ENCODE measurements around the gene NHLRC2.

Gene NHLRC2

DNA sequence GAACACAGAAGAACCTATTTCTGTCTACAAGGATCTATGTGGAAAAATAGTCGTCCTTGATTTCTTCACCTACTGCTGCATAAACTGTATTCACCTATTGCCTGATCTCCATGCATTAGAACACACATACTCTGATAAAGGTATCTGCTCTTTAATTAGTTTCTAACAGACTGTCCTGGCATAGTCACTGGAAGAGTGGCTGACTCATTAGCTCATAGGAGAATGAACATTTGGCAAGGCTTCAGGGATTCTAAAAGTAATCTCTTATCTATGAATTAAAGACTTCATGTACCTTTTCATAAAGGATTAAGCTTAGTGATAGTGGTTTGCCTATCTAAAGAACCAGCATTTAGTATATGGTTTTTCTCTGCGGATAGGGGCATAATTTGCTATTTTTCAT lies 4.1 kb downstream of the NHLRC2 start:
- no CpG with 5 or more reads among the region's 2 CpGs for WGBS (ENCODE audit: extremely low coverage, insufficient coverage, insufficient read length)
- H2BK5ac ChIP-seq (ENCODE audit: low read depth, low read length, poor library complexity), result no peak overlapping the region
- H3K4me3 ChIP-seq (ENCODE audit: low read depth, low read length), result no peak overlapping the region
- no peak overlapping the region for H4K12ac ChIP-seq (ENCODE audit: low read depth, low read length)
- H2AFZ ChIP-seq (ENCODE audit: insufficient read depth, low read length, poor library complexity), result no peak overlapping the region
- no peak for DNase-seq
- H3K4me2 ChIP-seq (ENCODE audit: low read length), result no peak overlapping the region
- peaks cover 10% of the 10 kb centered on the region for H3K79me1 ChIP-seq (ENCODE audit: low read length)
- H3K27me3 ChIP-seq (ENCODE audit: insufficient read depth, low read length), result no peaks in the 10 kb centered on the region
- no peak overlapping the region for H2AK5ac ChIP-seq (ENCODE audit: low read length)
- H3K4ac ChIP-seq (ENCODE audit: low read depth, low read length), result no peak overlapping the region
- no peak overlapping the region for H2BK12ac ChIP-seq (ENCODE audit: low read length)
- no peak overlapping the region for H3K23ac ChIP-seq (ENCODE audit: low read length)
- H4K91ac ChIP-seq (ENCODE audit: low read depth, low read length), result no peak overlapping the region
- H3K4me1 ChIP-seq (ENCODE audit: control insufficient read depth in 1 of 2, insufficient read depth in 2 of 2, low read length in 2 of 2), result peaks cover 0 to 9% of the 10 kb centered on the region in 2 experiments
- H3K9me3 ChIP-seq (ENCODE audit: insufficient read depth, low read depth, low read length), result no peaks in the 10 kb centered on the region
- peaks cover 10% of the 10 kb centered on the region for H3K79me2 ChIP-seq (ENCODE audit: control insufficient read depth, insufficient read depth, low read length, poor library complexity)
- H3K9ac ChIP-seq (ENCODE audit: low read length), result no peak overlapping the region
- H3K18ac ChIP-seq (ENCODE audit: low read length), result no peak overlapping the region
- H3K14ac ChIP-seq (ENCODE audit: low read length), result no peak overlapping the region
- no peak overlapping the region for H4K8ac ChIP-seq (ENCODE audit: low read depth, low read length)
- no peak overlapping the region for H3K27ac ChIP-seq (ENCODE audit: low read depth, low read length)
- no peaks in the 10 kb centered on the region for H3K36me3 ChIP-seq (ENCODE audit: control insufficient read depth in 1 of 2, insufficient read depth in 2 of 2, low read length in 2 of 2)
- no peak overlapping the region for H2BK120ac ChIP-seq (ENCODE audit: insufficient read depth, low read length, poor library complexity)

DNA sequence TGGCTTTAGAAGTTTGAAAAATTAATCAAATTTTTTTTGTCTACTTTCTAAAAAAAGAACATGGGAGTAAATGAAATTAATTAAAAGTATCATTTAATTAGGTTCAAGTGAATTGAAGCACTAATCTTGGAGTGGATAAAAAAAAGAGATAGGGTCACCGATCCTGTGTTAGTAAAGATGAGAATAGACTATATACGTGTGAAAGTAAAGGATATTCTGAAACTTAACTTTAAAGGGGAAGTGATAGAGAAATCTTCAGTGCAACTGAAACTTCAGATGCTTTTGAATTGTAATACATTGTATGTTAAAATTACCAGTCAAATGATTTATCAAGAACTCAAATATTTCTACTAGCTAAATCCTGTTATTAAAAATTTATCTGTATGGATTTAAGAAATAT lies 4.8 kb downstream of the NHLRC2 start:
- no peak overlapping the region for H2BK120ac ChIP-seq (ENCODE audit: insufficient read depth, low read length, poor library complexity)
- H3K27ac ChIP-seq (ENCODE audit: low read depth, low read length), result no peak overlapping the region
- H3K9me3 ChIP-seq (ENCODE audit: insufficient read depth, low read depth, low read length), result no peaks in the 10 kb centered on the region
- no peak for DNase-seq
- H3K4ac ChIP-seq (ENCODE audit: low read depth, low read length), result no peak overlapping the region
- H2AFZ ChIP-seq (ENCODE audit: insufficient read depth, low read length, poor library complexity), result no peak overlapping the region
- no peak overlapping the region for H2BK5ac ChIP-seq (ENCODE audit: low read depth, low read length, poor library complexity)
- no peak overlapping the region for H4K12ac ChIP-seq (ENCODE audit: low read depth, low read length)
- H4K91ac ChIP-seq (ENCODE audit: low read depth, low read length), result no peak overlapping the region
- no peak overlapping the region for H2BK12ac ChIP-seq (ENCODE audit: low read length)
- peaks cover 7% of the 10 kb centered on the region for H3K79me2 ChIP-seq (ENCODE audit: control insufficient read depth, insufficient read depth, low read length, poor library complexity)
- no peak overlapping the region for H4K8ac ChIP-seq (ENCODE audit: low read depth, low read length)
- peaks cover 0 to 6% of the 10 kb centered on the region in 2 experiments for H3K4me1 ChIP-seq (ENCODE audit: control insufficient read depth in 1 of 2, insufficient read depth in 2 of 2, low read length in 2 of 2)
- no peak overlapping the region for H3K18ac ChIP-seq (ENCODE audit: low read length)
- no CpG with 5 or more reads among the region's 2 CpGs for WGBS (ENCODE audit: extremely low coverage, insufficient coverage, insufficient read length)
- H3K27me3 ChIP-seq (ENCODE audit: insufficient read depth, low read length), result no peaks in the 10 kb centered on the region
- no peaks in the 10 kb centered on the region for H3K36me3 ChIP-seq (ENCODE audit: control insufficient read depth in 1 of 2, insufficient read depth in 2 of 2, low read length in 2 of 2)
- H3K23ac ChIP-seq (ENCODE audit: low read length), result no peak overlapping the region
- H3K4me2 ChIP-seq (ENCODE audit: low read length), result no peak overlapping the region
- H3K79me1 ChIP-seq (ENCODE audit: low read length), result peaks cover 8% of the 10 kb centered on the region
- no peak overlapping the region for H3K9ac ChIP-seq (ENCODE audit: low read length)
- no peak overlapping the region for H3K14ac ChIP-seq (ENCODE audit: low read length)
- H2AK5ac ChIP-seq (ENCODE audit: low read length), result no peak overlapping the region
- no peak overlapping the region for H3K4me3 ChIP-seq (ENCODE audit: low read depth, low read length)

GRCh38 chr10:113865901-113866300 lies 11.4 kb downstream of the NHLRC2 start:
- WGBS (ENCODE audit: extremely low coverage, insufficient coverage, insufficient read length), result no CpG with 5 or more reads among the region's 3 CpGs
- no peak overlapping the region for H4K12ac ChIP-seq (ENCODE audit: low read depth, low read length)
- H3K79me2 ChIP-seq (ENCODE audit: control insufficient read depth, insufficient read depth, low read length, poor library complexity), result no peaks in the 10 kb centered on the region

DNA sequence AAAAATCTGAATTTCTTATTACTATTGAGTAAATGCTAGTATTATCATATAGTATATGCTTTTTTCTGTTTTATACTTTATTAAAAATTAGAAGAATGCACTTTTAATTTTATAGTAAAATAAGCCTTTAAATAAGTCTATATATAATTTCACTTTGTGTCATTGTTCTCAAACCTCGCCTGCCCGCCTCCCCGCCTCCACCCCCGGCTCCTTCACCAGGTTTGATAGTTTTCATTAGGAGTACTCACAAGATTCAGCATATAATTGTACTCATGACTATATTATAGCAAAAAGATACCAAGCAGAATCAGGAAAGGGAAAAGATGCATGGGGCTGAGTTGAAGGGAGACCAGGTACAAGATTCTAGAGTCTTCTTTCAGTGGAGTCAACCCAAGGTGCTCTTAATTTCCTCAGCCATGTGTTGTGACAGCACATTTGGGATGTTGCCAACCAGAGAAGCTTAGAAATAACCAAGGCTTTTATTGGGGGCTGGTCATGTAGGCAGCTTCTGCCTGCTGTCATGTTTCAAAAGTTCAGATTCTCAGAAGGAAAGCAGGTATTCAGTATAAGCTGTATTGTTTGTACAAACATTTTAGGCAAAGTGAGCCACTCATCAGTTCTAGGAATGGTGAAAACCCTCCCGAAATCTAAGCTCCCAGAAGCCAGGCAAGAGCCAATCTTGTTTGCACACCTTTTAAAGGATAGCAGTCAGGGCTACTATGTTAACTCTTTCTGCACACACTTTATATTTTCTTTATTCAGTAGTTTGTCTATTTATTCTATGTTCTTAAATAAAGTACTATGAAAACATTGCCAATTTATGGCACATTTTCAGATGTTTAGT lies 12.3 kb downstream of the NHLRC2 start:
- no peak for DNase-seq
- H3K27ac ChIP-seq (ENCODE audit: low read depth, low read length), result no peak overlapping the region

More at GRCh38 chr10:113865901-113866300, 11.4 kb downstream of the NHLRC2 start:
- Histone ChIP-seq H2AFZ (ENCODE audit: insufficient read depth, low read length, poor library complexity) (no peak overlapping the region), H3K36me3 (ENCODE audit: control insufficient read depth in 1 of 2, insufficient read depth in 2 of 2, low read length in 2 of 2) (peaks cover 0 to 2% of the 10 kb centered on the region in 2 experiments), H2BK12ac (ENCODE audit: low read length) (no peak overlapping the region), H2BK5ac (ENCODE audit: low read depth, low read length, poor library complexity) (no peak overlapping the region), H3K27me3 (ENCODE audit: insufficient read depth, low read length) (no peaks in the 10 kb centered on the region), H3K4me3 (ENCODE audit: low read depth, low read length) (no peak overlapping the region), H3K4ac (ENCODE audit: low read depth, low read length) (no peak overlapping the region), H3K4me2 (ENCODE audit: low read length) (no peak overlapping the region), H4K91ac (ENCODE audit: low read depth, low read length) (no peak overlapping the region), H2BK120ac (ENCODE audit: insufficient read depth, low read length, poor library complexity) (no peak overlapping the region), H3K9ac (ENCODE audit: low read length) (no peak overlapping the region), H3K23ac (ENCODE audit: low read length) (no peak overlapping the region), H3K9me3 (ENCODE audit: insufficient read depth, low read depth, low read length) (no peaks in the 10 kb centered on the region), H3K18ac (ENCODE audit: low read length) (no peak overlapping the region), H2AK5ac (ENCODE audit: low read length) (no peak overlapping the region), H4K8ac (ENCODE audit: low read depth, low read length) (no peak overlapping the region), H3K14ac (ENCODE audit: low read length) (no peak overlapping the region), H3K27ac (ENCODE audit: low read depth, low read length) (no peak overlapping the region), H3K79me1 (ENCODE audit: low read length) (no peaks in the 10 kb centered on the region), H3K4me1 (ENCODE audit: control insufficient read depth in 1 of 2, insufficient read depth in 2 of 2, low read length in 2 of 2) (no peaks in the 10 kb centered on the region)
- DNase-seq, result no peak

More for the DNA sequence above, 12.3 kb downstream of the NHLRC2 start:
- Histone ChIP-seq H3K9me3 (ENCODE audit: insufficient read depth, low read depth, low read length) (no peaks in the 10 kb centered on the region), H3K4me1 (ENCODE audit: control insufficient read depth in 1 of 2, insufficient read depth in 2 of 2, low read length in 2 of 2) (no peaks in the 10 kb centered on the region), H2AK5ac (ENCODE audit: low read length) (no peak overlapping the region), H3K4ac (ENCODE audit: low read depth, low read length) (no peak overlapping the region), H2BK12ac (ENCODE audit: low read length) (no peak overlapping the region), H3K27me3 (ENCODE audit: insufficient read depth, low read length) (no peaks in the 10 kb centered on the region), H3K4me3 (ENCODE audit: low read depth, low read length) (no peak overlapping the region), H3K4me2 (ENCODE audit: low read length) (no peak overlapping the region), H2AFZ (ENCODE audit: insufficient read depth, low read length, poor library complexity) (no peak overlapping the region), H3K9ac (ENCODE audit: low read length) (no peak overlapping the region), H3K79me2 (ENCODE audit: control insufficient read depth, insufficient read depth, low read length, poor library complexity) (no peaks in the 10 kb centered on the region), H2BK120ac (ENCODE audit: insufficient read depth, low read length, poor library complexity) (no peak overlapping the region), H3K36me3 (ENCODE audit: control insufficient read depth in 1 of 2, insufficient read depth in 2 of 2, low read length in 2 of 2) (peaks cover 0 to 2% of the 10 kb centered on the region in 2 experiments), H3K23ac (ENCODE audit: low read length) (no peak overlapping the region), H3K18ac (ENCODE audit: low read length) (no peak overlapping the region), H4K91ac (ENCODE audit: low read depth, low read length) (no peak overlapping the region), H4K12ac (ENCODE audit: low read depth, low read length) (no peak overlapping the region), H4K8ac (ENCODE audit: low read depth, low read length) (no peak overlapping the region), H2BK5ac (ENCODE audit: low read depth, low read length, poor library complexity) (no peak overlapping the region), H3K14ac (ENCODE audit: low read length) (no peak overlapping the region), H3K79me1 (ENCODE audit: low read length) (no peaks in the 10 kb centered on the region)
- no CpG with 5 or more reads among the region's 5 CpGs for WGBS (ENCODE audit: extremely low coverage, insufficient coverage, insufficient read length)

All from trophoblast cell (in vitro differentiated cells and primary cell).